Karpas-422 (cell line): ENCODE measurements around the gene KRTAP1-4. TPM values are rescaled to one million over a fixed set of nuclear protein-coding genes. Genes with fewer than 3 reads are reported as not detected.

Source experiments
- DNase-seq: peaks from one replicate; pipeline ENCODE4 v3.0.0-alpha.2; 2015
- H2AFZ ChIP-seq: fragments of 200-600 bp; sonication (generic); 2 replicates; pipeline ENCODE4 v1.6.1; 2014; ENCODE audit warnings: antibody characterized with exemption, low read length, mixed read lengths
- H3K27ac ChIP-seq: fragments of 200-600 bp; sonication (generic); 2 replicates; pipeline ENCODE4 v1.5.1; 2014; ENCODE audit warnings: mild to moderate bottlenecking, low read length, moderate library complexity
- H3K27me3 ChIP-seq: fragments of 200-600 bp; sonication (generic); 2 replicates; pipeline ENCODE4 v1.6.1; 2014; ENCODE audit warnings: low read length, mixed read lengths
- H3K36me3 ChIP-seq: fragments of 200-600 bp; sonication (generic); 2 replicates; pipeline ENCODE4 v1.6.1; 2014; ENCODE audit warnings: low read length, mixed read lengths; ENCODE audit not compliant: insufficient read depth
- H3K4me1 ChIP-seq: fragments of 200-600 bp; sonication (generic); 2 replicates; pipeline ENCODE4 v1.6.1; 2014; ENCODE audit warnings: mild to moderate bottlenecking, low read length, mixed read lengths
- H3K4me2 ChIP-seq: fragments of 200-600 bp; sonication (generic); 2 replicates; pipeline ENCODE4 v1.6.1; 2014; ENCODE audit warnings: low read length, low read depth, mild to moderate bottlenecking; ENCODE audit not compliant: poor library complexity, severe bottlenecking
- H3K4me3 ChIP-seq: fragments of 200-600 bp; sonication (generic); 2 replicates; pipeline ENCODE4 v1.5.1; 2014; ENCODE audit warnings: mild to moderate bottlenecking, antibody characterized with exemption, low read length, mixed read lengths
- H3K79me2 ChIP-seq: fragments of 200-600 bp; sonication (generic); 2 replicates; pipeline ENCODE4 v1.6.1; 2014; ENCODE audit warnings: mild to moderate bottlenecking, low read length, mixed read lengths
- H3K9ac ChIP-seq: fragments of 200-600 bp; sonication (generic); 2 replicates; pipeline ENCODE4 v1.6.0; 2014; ENCODE audit warnings: low read length
- H3K9me2 ChIP-seq: fragments of 200-600 bp; sonication (generic), shearing (Covaris generic); replicated peaks from 2 replicates; pipeline ENCODE4 v1.6.0; 2014; ENCODE audit warnings: mild to moderate bottlenecking, low read length, moderate library complexity; ENCODE audit not compliant: insufficient read depth
- H3K9me3 ChIP-seq: fragments of 300-700, 200-600 bp; sonication (generic); 2 replicates; pipeline ENCODE4 v1.6.1; 2014; ENCODE audit warnings: low read length, mixed read lengths
- H4K20me1 ChIP-seq: fragments of 200-600 bp; sonication (generic); 2 replicates; pipeline ENCODE4 v1.6.1; 2014; ENCODE audit warnings: mild to moderate bottlenecking, antibody characterized with exemption, low read length, low read depth; ENCODE audit not compliant: insufficient read depth
- total RNA-seq: library from RNA; depleted of rRNA; stranded (reverse); fragments of >200 nt; shearing (Covaris generic); gene quantifications from 2 replicates; pipeline ENCODE4 v1.2.3, GENCODE V29; 2014; ENCODE audit warnings: low replicate concordance

The KRTAP1-4 gene
- total RNA-seq, 1 experiment from 2014 or later = not detected

DNA sequence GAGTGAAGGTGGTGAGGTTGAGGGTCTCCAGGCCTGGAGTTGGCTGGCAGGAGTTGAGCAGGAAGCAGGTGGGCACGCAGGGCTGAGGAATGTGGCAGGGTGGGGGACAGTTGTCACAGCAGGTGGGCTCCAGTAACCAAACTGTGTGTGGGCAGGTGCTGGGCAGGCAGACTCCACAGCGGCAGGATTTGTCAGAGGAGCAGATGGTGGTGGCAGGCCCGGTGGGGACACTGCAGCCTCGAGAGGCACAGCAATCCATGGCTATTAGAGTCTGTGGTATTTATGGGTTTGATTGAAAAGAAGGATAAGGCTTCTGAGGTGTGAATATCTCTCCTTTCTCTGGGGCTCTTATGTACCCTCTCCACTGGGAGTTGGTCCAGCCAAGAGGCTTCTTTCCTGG is 36.2 kb downstream of the KRTAP1-4 start, which contains the start of gene KRTAP3-3:
KRTAP3-3 (minus strand) TSS at position 326 of the 400 bp plus-strand sequence; CDS start at position 259, 67 bp downstream.
- Histone ChIP-seq H3K79me2 (no peaks in the 10 kb centered on the region), H3K27me3 (no peaks in the 10 kb centered on the region; the same call in 1 of the 2 replicates), H3K9me3 (no peaks in the 10 kb centered on the region), H3K36me3 (no peaks in the 10 kb centered on the region), H4K20me1 (no peaks in the 10 kb centered on the region), H2AFZ (no peak within 1 kb of the TSS), H3K4me3 (no peak within 1 kb of the TSS), H3K9ac (no peak within 1 kb of the TSS), H3K27ac (no peak within 1 kb of the TSS), H3K4me1 (no peaks in the 10 kb centered on the region), H3K9me2 (no peaks in the 10 kb centered on the region), H3K4me2 (no peak within 1 kb of the TSS)
- DNase-seq = no peak

DNA sequence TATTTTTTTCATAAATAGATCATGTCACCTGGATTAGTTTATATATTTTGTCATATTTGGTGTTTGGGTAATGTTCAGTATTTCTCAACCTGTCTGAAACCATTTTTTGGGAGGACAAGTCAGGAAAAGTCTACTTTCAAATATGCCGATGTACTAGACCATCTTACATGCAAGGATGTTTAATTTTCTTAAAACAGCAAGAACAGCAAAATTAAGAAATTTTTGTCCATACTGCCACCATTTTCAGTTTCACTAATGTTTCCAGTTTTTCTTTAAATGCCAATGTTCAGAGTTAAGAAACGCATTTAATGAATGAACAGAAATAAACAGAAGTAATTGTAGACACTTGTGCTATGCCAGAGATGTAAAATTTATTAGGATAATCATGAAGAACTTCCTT is 36.9 kb downstream of the KRTAP1-4 start:
- H3K4me3 ChIP-seq = no peak overlapping the region
- H2AFZ ChIP-seq = no peak overlapping the region

DNA sequence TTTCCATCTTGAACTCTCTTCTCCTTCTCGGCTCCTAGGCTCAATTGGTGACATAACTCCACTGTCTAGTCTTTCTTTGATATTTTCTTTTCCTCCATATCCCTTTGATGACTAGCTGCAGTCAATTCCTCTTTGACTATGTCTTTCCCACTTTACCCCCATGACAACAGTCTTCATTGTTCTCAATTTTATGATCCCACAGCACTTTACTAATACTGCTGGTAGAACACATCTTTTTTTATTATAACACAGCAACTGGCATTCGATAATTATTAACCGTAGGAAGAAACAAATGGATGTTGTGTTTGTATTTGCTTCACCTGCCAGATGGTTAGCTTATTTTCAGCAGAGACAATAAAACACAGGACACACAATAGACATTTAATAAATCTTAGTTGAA is 37.3 kb downstream of the KRTAP1-4 start:
- no peaks in the 10 kb centered on the region for H3K9me3 ChIP-seq
- H3K9me2 ChIP-seq = no peaks in the 10 kb centered on the region
- H2AFZ ChIP-seq = no peak overlapping the region
- no peaks in the 10 kb centered on the region for H3K36me3 ChIP-seq
- no peaks in the 10 kb centered on the region for H3K79me2 ChIP-seq
- no peaks in the 10 kb centered on the region; the same call in 1 of the 2 replicates for H3K27me3 ChIP-seq
- no peaks in the 10 kb centered on the region for H3K4me1 ChIP-seq
- H3K4me3 ChIP-seq = no peak overlapping the region
- H3K4me2 ChIP-seq = no peak overlapping the region
- no peak overlapping the region for H3K27ac ChIP-seq
- no peak overlapping the region for H3K9ac ChIP-seq
- no peak for DNase-seq
- no peaks in the 10 kb centered on the region for H4K20me1 ChIP-seq

More for the DNA sequence above, 36.9 kb downstream of the KRTAP1-4 start:
- DNase-seq = no peak
- Histone ChIP-seq H3K9ac (no peak overlapping the region), H3K4me1 (no peaks in the 10 kb centered on the region), H3K36me3 (no peaks in the 10 kb centered on the region), H3K27me3 (no peaks in the 10 kb centered on the region; the same call in 1 of the 2 replicates), H3K79me2 (no peaks in the 10 kb centered on the region), H3K4me2 (no peak overlapping the region), H4K20me1 (no peaks in the 10 kb centered on the region), H3K9me3 (no peaks in the 10 kb centered on the region), H3K27ac (no peak overlapping the region), H3K9me2 (no peaks in the 10 kb centered on the region)

DNA sequence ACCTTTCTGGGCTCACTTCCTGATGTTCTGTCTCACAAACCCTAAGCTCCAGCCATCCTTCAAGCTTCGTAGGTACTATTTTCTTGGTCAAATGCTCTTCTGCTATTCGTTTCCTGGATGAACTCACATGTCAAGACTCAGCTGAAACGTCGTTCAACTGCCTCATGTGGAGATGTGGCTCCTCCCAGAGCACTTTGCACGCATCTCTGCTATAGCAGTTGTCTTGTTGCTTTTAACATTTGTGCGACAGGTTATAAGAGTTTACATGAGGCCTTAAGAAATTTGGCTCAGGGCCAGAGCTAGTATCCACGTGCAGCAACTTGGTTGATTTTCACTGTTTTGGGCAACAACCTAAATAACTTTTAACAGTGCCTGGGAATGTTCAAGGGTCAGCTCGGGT is 43.1 kb downstream of the KRTAP1-4 start:
- Histone ChIP-seq H3K9me3 (no peaks in the 10 kb centered on the region), H3K36me3 (no peaks in the 10 kb centered on the region)

DNA sequence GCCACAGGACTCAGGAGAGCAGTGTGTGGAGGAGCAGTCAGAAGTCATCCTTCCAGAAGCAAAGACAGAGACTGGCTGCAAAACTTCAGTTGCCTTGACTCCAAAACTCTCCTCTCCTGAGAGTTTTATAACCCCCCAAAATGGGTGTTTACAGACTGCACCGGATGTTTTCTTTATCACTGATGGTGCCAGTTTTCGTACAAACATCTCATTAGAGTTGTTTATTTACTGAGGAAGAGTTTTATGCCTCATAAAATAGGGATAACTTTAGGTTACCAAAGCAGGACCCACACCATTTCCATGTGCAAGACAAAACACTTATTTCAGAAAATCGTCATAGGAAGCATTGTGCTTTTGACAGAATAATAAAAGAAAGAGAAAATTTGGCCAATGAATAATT is 45.8 kb downstream of the KRTAP1-4 start, which contains the start of gene KRT40:
KRT40 (minus strand) TSS at position 101 of the 400 bp plus-strand sequence; CDS start at position 48, 53 bp downstream.
- Histone ChIP-seq H3K4me2 (no peak within 1 kb of the TSS), H3K9me2 (no peaks in the 10 kb centered on the region), H3K9me3 (no peaks in the 10 kb centered on the region)

More for the DNA sequence above, 43.1 kb downstream of the KRTAP1-4 start:
- H4K20me1 ChIP-seq = no peaks in the 10 kb centered on the region
- no peak overlapping the region for H3K4me3 ChIP-seq
- H3K4me1 ChIP-seq = no peaks in the 10 kb centered on the region
- no peak for DNase-seq
- H3K9ac ChIP-seq = no peak overlapping the region
- H3K27me3 ChIP-seq = no peaks in the 10 kb centered on the region
- H3K4me2 ChIP-seq = no peak overlapping the region
- no peaks in the 10 kb centered on the region for H3K9me2 ChIP-seq
- no peak overlapping the region for H3K27ac ChIP-seq
- no peaks in the 10 kb centered on the region for H3K79me2 ChIP-seq
- H2AFZ ChIP-seq = no peak overlapping the region

DNA sequence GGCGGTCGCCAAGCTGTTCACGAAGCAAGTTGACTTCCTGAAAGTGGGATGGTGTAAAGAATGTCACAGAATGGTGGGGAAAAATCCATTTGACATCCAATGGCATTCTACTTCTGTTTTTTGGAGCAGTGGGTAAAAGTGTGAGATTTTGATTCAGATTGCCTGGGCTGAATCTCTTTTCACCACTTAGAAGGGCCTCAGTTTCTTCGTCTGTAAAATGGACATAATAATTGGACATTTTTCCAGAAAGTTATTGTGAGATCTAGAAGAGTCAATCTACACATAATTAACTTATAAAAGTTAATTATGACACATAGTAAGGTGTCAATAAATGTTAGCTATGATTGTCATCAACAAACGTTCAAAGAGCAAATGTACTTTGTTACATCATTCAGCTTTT is 48.9 kb downstream of the KRTAP1-4 start:
- H3K4me2 ChIP-seq = no peak overlapping the region
- H3K79me2 ChIP-seq = no peaks in the 10 kb centered on the region
- H3K27me3 ChIP-seq = no peaks in the 10 kb centered on the region
- H3K9me3 ChIP-seq = no peaks in the 10 kb centered on the region
- H3K4me1 ChIP-seq = no peaks in the 10 kb centered on the region
- H2AFZ ChIP-seq = no peak overlapping the region
- no peaks in the 10 kb centered on the region for H4K20me1 ChIP-seq
- no peak overlapping the region for H3K27ac ChIP-seq
- no peak overlapping the region for H3K4me3 ChIP-seq
- H3K9ac ChIP-seq = no peak overlapping the region
- H3K36me3 ChIP-seq = no peaks in the 10 kb centered on the region
- DNase-seq = no peak
- H3K9me2 ChIP-seq = no peaks in the 10 kb centered on the region

More for the DNA sequence above, 45.8 kb downstream of the KRTAP1-4 start, which contains the start of gene KRT40:
- H3K27ac ChIP-seq = no peak within 1 kb of the TSS
- no peak within 1 kb of the TSS for H3K4me3 ChIP-seq
- H2AFZ ChIP-seq = no peak within 1 kb of the TSS
- no peak within 1 kb of the TSS for H3K9ac ChIP-seq
- no peaks in the 10 kb centered on the region for H3K79me2 ChIP-seq
- no peaks in the 10 kb centered on the region for H3K4me1 ChIP-seq
- no peak for DNase-seq
- H3K36me3 ChIP-seq = no peaks in the 10 kb centered on the region
- H4K20me1 ChIP-seq = no peaks in the 10 kb centered on the region
- no peaks in the 10 kb centered on the region for H3K27me3 ChIP-seq

DNA sequence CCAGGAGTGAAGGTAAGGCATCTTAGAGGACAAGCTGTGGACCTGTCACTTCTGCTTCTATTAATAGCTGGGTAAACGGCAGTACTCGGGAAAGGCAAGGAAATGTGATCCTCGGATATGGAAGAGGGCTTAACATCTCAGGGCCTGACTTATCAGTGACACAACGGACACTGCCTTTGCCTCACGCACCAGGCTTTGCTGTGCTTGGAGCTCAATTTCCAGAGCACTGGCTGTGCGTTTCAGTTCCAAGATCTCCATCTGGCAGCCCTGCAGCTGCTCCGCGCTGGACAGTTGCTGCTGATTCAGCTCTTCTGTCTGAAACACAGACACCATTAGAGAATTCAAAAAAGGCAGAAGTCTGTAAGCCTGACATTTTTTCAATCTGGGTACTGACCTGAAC is 49.4 kb downstream of the KRTAP1-4 start:
- H3K36me3 ChIP-seq = no peaks in the 10 kb centered on the region
- no peak overlapping the region for H3K9ac ChIP-seq
- H3K27me3 ChIP-seq = no peaks in the 10 kb centered on the region
- H4K20me1 ChIP-seq = no peaks in the 10 kb centered on the region
- no peaks in the 10 kb centered on the region for H3K4me1 ChIP-seq
- no peaks in the 10 kb centered on the region for H3K9me3 ChIP-seq
- no peak overlapping the region for H3K27ac ChIP-seq
- no peak overlapping the region for H3K4me2 ChIP-seq
- H3K4me3 ChIP-seq = no peak overlapping the region
- no peaks in the 10 kb centered on the region for H3K9me2 ChIP-seq
- H2AFZ ChIP-seq = no peak overlapping the region
- H3K79me2 ChIP-seq = no peaks in the 10 kb centered on the region
- no peak for DNase-seq

DNA sequence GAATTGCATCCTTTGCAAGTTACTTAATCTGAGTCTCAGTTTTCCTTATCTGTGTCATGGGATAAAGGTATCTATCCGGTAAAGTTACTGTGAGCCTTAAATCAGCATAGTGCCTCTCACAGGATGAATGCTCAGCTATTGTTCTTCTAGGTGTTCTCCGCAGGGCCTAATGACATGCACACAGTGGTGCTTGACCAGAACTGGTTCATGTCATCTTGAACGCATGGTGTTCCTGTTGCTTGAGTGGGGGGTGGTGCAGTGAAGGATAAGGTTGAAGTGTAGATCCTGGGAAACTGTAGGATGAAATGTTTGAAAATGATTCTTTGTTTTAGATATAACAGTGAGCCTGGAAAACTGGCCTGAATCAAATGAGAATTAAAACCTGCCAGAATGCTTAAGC is 49.9 kb downstream of the KRTAP1-4 start:
- Histone ChIP-seq H3K4me3 (no peak overlapping the region), H3K27me3 (no peaks in the 10 kb centered on the region), H2AFZ (no peak overlapping the region), H4K20me1 (no peaks in the 10 kb centered on the region), H3K4me1 (no peaks in the 10 kb centered on the region), H3K4me2 (no peak overlapping the region), H3K79me2 (no peaks in the 10 kb centered on the region), H3K27ac (no peak overlapping the region), H3K9ac (no peak overlapping the region), H3K9me2 (no peaks in the 10 kb centered on the region), H3K9me3 (no peaks in the 10 kb centered on the region), H3K36me3 (no peaks in the 10 kb centered on the region)
- no peak for DNase-seq
